Measurements from ENCODE around the gene SIPA1L3.
"Not testable (repeated sequence)": the region's sequence is repeated elsewhere in the genome, so short reads cannot be mapped to it uniquely, and the experiment has no call there.

The SIPA1L3 gene

GRCh38 chr19:38057959-38058690, 151.1 kb downstream of the SIPA1L3 start:
- in situ Hi-C loops (cut with HindIII; ENCODE audit: low sequenced_read_pairs): no loop called here

- in situ Hi-C loops (cut with HindIII; ENCODE audit: low sequenced_read_pairs): loop anchor here (5.0 kb wide), 1 partner anchor 63 kb away; no protein-coding TSS in a partner anchor
These were observed 152.9 kb downstream of the SIPA1L3 start for GRCh38 chr19:38059897-38060296.

GRCh38 chr19:38060331-38060730, 153.3 kb downstream of the SIPA1L3 start:
- in situ Hi-C loops (cut with HindIII; ENCODE audit: low sequenced_read_pairs): loop anchor here (5.0 kb wide), 1 partner anchor 63 kb away; no protein-coding TSS in a partner anchor

GRCh38 chr19:38061294-38061693, 154.3 kb downstream of the SIPA1L3 start:
- in situ Hi-C loops (cut with HindIII; ENCODE audit: low sequenced_read_pairs): loop anchor here (5.0 kb wide), 1 partner anchor 64 kb away; no protein-coding TSS in a partner anchor

- in situ Hi-C loops (cut with HindIII; ENCODE audit: low sequenced_read_pairs): loop anchor here (5.0 kb wide), 1 partner anchor 66 kb away; no protein-coding TSS in a partner anchor
These were observed 156.2 kb downstream of the SIPA1L3 start for GRCh38 chr19:38062959-38063761.

GRCh38 chr19:38063928-38064327, 156.9 kb downstream of the SIPA1L3 start:
- in situ Hi-C loops (cut with HindIII; ENCODE audit: low sequenced_read_pairs): loop anchor here (5.0 kb wide), 1 partner anchor 67 kb away; no protein-coding TSS in a partner anchor

GRCh38 chr19:38064661-38065425, 157.8 kb downstream of the SIPA1L3 start:
- in situ Hi-C loops (cut with HindIII; ENCODE audit: low sequenced_read_pairs): loop anchor here (5.0 kb wide), 1 partner anchor 68 kb away; no protein-coding TSS in a partner anchor

- in situ Hi-C loops (cut with HindIII; ENCODE audit: low sequenced_read_pairs): not testable (repeated sequence)
These were observed 158.8 kb downstream of the SIPA1L3 start for GRCh38 chr19:38065775-38066174.

- in situ Hi-C loops (cut with HindIII; ENCODE audit: low sequenced_read_pairs): no loop called here
These were observed 161.8 kb downstream of the SIPA1L3 start for GRCh38 chr19:38068826-38069225.

GRCh38 chr19:38070573-38070972, 163.6 kb downstream of the SIPA1L3 start:
- in situ Hi-C loops (cut with HindIII; ENCODE audit: low sequenced_read_pairs): no loop called here

GRCh38 chr19:38071054-38071453, 164.0 kb downstream of the SIPA1L3 start:
- in situ Hi-C loops (cut with HindIII; ENCODE audit: low sequenced_read_pairs): not testable (repeated sequence)

- in situ Hi-C loops (cut with HindIII; ENCODE audit: low sequenced_read_pairs): no loop called here
These were observed 164.6 kb downstream of the SIPA1L3 start for GRCh38 chr19:38071647-38072046.

GRCh38 chr19:38072776-38073750, 166.1 kb downstream of the SIPA1L3 start:
- in situ Hi-C loops (cut with HindIII; ENCODE audit: low sequenced_read_pairs): no loop called here

- in situ Hi-C loops (cut with HindIII; ENCODE audit: low sequenced_read_pairs): no loop called here
These were observed 167.1 kb downstream of the SIPA1L3 start for GRCh38 chr19:38073841-38074685.

- in situ Hi-C loops (cut with HindIII; ENCODE audit: low sequenced_read_pairs): no loop called here
These were observed 169.3 kb downstream of the SIPA1L3 start for GRCh38 chr19:38076337-38076736.

GRCh38 chr19:38078302-38078930, 171.4 kb downstream of the SIPA1L3 start:
- in situ Hi-C loops (cut with HindIII; ENCODE audit: low sequenced_read_pairs): no loop called here

GRCh38 chr19:38079926-38080380, 172.9 kb downstream of the SIPA1L3 start:
- in situ Hi-C loops (cut with HindIII; ENCODE audit: low sequenced_read_pairs): no loop called here

GRCh38 chr19:38081547-38082255, 174.7 kb downstream of the SIPA1L3 start:
- in situ Hi-C loops (cut with HindIII; ENCODE audit: low sequenced_read_pairs): no loop called here
